ENCODE data around the gene STAT4. TPM values are rescaled to one million over a fixed set of nuclear protein-coding genes. Genes with fewer than 3 reads are reported as not detected.

The STAT4 gene
- total RNA-seq, 1 experiment from 2014 or later: 0.71 TPM

- H3K4me3 ChIP-seq (ENCODE audit: low read depth, low read length, poor library complexity, severe bottlenecking): no peak overlapping the region
- CTCF ChIA-PET: no interaction called here
- BruUV-seq (replicated peaks): no TSS peak
- intact Hi-C loops (cut with micrococcal nuclease; ENCODE audit: unreplicated experiment): no loop called here
- no peak for DNase-seq (ENCODE audit: low spot score)
- POLR2A ChIA-PET (ENCODE audit: low non-redundant PET): no interaction called here
- H3K4me1 ChIP-seq (ENCODE audit: insufficient read depth, low read length, poor library complexity, severe bottlenecking): no peaks in the 10 kb centered on the region
- H3K36me3 ChIP-seq (ENCODE audit: insufficient read depth, low read length, poor library complexity, severe bottlenecking): peaks cover 69% of the 10 kb centered on the region
- no peak overlapping the region for H3K27ac ChIP-seq (ENCODE audit: low read depth, low read length, poor library complexity, severe bottlenecking)
- no peaks in the 10 kb centered on the region for H3K9me3 ChIP-seq (ENCODE audit: low read depth, low read length, poor library complexity, severe bottlenecking)
- H3K27me3 ChIP-seq (replicated peaks; ENCODE audit: insufficient read depth, low read depth, low read length, poor library complexity): no peaks in the 10 kb centered on the region
- TF ChIP-seq, protein P1, sequence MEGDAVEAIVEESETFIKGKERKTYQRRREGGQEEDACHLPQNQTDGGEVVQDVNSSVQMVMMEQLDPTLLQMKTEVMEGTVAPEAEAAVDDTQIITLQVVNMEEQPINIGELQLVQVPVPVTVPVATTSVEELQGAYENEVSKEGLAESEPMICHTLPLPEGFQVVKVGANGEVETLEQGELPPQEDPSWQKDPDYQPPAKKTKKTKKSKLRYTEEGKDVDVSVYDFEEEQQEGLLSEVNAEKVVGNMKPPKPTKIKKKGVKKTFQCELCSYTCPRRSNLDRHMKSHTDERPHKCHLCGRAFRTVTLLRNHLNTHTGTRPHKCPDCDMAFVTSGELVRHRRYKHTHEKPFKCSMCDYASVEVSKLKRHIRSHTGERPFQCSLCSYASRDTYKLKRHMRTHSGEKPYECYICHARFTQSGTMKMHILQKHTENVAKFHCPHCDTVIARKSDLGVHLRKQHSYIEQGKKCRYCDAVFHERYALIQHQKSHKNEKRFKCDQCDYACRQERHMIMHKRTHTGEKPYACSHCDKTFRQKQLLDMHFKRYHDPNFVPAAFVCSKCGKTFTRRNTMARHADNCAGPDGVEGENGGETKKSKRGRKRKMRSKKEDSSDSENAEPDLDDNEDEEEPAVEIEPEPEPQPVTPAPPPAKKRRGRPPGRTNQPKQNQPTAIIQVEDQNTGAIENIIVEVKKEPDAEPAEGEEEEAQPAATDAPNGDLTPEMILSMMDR (conservative IDR thresholded peaks at IDR 0.05; ENCODE audit: low read depth, low read length): no peak
- TF ChIP-seq EZH2 (IDR thresholded peaks at IDR 0.05; ENCODE audit: borderline replicate concordance, low read depth, low read length, poor library complexity, severe bottlenecking): no peak
These were observed 157.5 kb downstream of the STAT4 start for GRCh38 chr2:190993292-190993643.

DNA sequence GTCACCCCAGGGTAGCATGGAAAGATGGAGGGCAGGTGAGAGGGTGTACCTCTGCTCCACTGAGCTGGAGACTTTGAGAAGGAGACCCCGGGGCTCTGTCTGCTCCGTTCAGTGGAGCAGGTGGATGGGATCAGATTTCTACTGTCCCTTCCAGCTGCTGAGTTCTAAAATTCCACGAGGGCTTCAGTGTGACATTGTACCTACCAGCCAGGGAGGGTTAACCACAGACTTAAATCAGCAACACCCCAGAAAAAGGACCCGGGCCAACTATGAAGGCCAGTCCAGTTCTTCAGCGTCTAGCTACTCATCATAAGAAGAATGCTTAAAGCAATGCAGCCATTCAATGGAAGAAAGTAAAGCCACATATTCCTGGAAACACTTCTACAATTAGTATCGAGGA lies 160.7 kb downstream of the STAT4 start:
- peaks cover 6% of the 10 kb centered on the region for H3K4me1 ChIP-seq (ENCODE audit: insufficient read depth, low read length, poor library complexity, severe bottlenecking)
- CTCF ChIA-PET: no interaction called here
- H3K36me3 ChIP-seq (ENCODE audit: insufficient read depth, low read length, poor library complexity, severe bottlenecking): peaks cover 56% of the 10 kb centered on the region
- H3K27ac ChIP-seq (ENCODE audit: low read depth, low read length, poor library complexity, severe bottlenecking): no peak overlapping the region
- TF ChIP-seq, protein P1 (conservative IDR thresholded peaks at IDR 0.05; ENCODE audit: low read depth, low read length): no peak
- no peak for TF ChIP-seq EZH2 (IDR thresholded peaks at IDR 0.05; ENCODE audit: borderline replicate concordance, low read depth, low read length, poor library complexity, severe bottlenecking)
- no peak for DNase-seq (ENCODE audit: low spot score)
- no TSS peak for BruUV-seq (replicated peaks)
- H3K9me3 ChIP-seq (ENCODE audit: low read depth, low read length, poor library complexity, severe bottlenecking): no peaks in the 10 kb centered on the region
- POLR2A ChIA-PET (ENCODE audit: low non-redundant PET): no interaction called here
- intact Hi-C loops (cut with micrococcal nuclease; ENCODE audit: unreplicated experiment): no loop called here
- H3K4me3 ChIP-seq (ENCODE audit: low read depth, low read length, poor library complexity, severe bottlenecking): no peak overlapping the region
- no peaks in the 10 kb centered on the region for H3K27me3 ChIP-seq (replicated peaks; ENCODE audit: insufficient read depth, low read depth, low read length, poor library complexity)

GRCh38 chr2:190988910-190989309 lies 161.9 kb downstream of the STAT4 start:
- DNase-seq (ENCODE audit: low spot score): no peak
- H3K4me1 ChIP-seq (ENCODE audit: insufficient read depth, low read length, poor library complexity, severe bottlenecking): peaks cover 6% of the 10 kb centered on the region
- H3K9me3 ChIP-seq (ENCODE audit: low read depth, low read length, poor library complexity, severe bottlenecking): no peaks in the 10 kb centered on the region
- peaks cover 62% of the 10 kb centered on the region for H3K36me3 ChIP-seq (ENCODE audit: insufficient read depth, low read length, poor library complexity, severe bottlenecking)
- H3K27ac ChIP-seq (ENCODE audit: low read depth, low read length, poor library complexity, severe bottlenecking): no peak overlapping the region
- no peak overlapping the region for H3K4me3 ChIP-seq (ENCODE audit: low read depth, low read length, poor library complexity, severe bottlenecking)
- ChIA-PET POLR2A (ENCODE audit: low non-redundant PET) (no interaction called here), CTCF (no interaction called here)
- intact Hi-C loops (cut with micrococcal nuclease; ENCODE audit: unreplicated experiment): no loop called here
- no TSS peak for BruUV-seq (replicated peaks)
- TF ChIP-seq EZH2 (IDR thresholded peaks at IDR 0.05; ENCODE audit: borderline replicate concordance, low read depth, low read length, poor library complexity, severe bottlenecking): no peak
- TF ChIP-seq, protein P1 (conservative IDR thresholded peaks at IDR 0.05; ENCODE audit: low read depth, low read length): no peak
- H3K27me3 ChIP-seq (replicated peaks; ENCODE audit: insufficient read depth, low read depth, low read length, poor library complexity): no peaks in the 10 kb centered on the region

All from A673 (cell line).